Measurements from ENCODE around the gene SH2D3A. TPM values are rescaled to one million over a fixed set of nuclear protein-coding genes. Genes with fewer than 3 reads are reported as not detected.

SH2D3A gene
- total RNA-seq, 2 experiments from 2014 or later, result 39.2 to 41.3 TPM

DNA sequence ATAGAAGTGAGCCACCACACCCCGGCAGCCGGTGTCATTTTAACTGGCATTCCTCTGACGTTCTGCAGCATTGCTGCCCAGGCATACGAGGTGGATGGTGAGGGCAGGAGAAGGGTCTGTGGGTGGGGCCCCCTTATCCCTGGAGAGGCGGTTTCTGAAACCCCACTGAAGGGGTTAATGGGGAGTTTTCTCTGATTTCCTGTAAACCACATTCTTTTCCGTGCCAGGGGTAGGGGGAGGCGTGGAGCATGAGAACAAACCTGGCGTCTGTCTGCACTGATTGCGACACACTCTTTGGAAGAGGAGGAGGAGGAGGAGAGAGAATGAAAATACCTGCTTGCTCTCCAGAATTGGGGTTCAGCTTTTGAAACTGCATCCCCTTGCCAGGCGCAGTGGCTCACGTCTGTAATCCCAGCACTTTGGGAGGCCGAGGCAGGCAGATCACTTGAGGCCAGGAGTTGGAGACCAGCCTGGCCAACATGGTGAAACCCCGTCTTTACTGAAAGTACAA is 44.1 kb downstream of the SH2D3A start:
- no peak for ATAC-seq (ENCODE audit: poor library complexity)

DNA sequence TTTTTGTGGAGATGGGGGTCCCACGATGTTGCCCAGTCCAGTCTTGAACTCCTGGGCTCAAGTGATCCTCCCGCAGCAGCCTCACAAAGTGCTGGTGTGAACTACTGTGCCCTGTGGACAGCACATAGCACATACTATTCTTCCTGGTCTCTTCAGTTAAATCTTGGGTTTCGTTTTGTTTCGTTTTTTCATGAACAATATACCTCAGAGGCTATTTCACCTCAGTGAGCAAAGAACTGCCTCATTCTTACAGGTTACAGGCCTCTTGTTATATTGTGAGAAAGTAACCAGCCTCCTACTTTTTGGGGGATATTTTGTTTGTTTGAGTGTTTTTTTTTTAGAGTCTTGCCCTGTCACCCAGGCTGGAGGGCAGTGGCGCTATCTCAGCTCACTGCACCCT is 45.5 kb downstream of the SH2D3A start:
- H3K4me3 Mint-ChIP-seq, result no peak overlapping the region
- intact Hi-C loops (cut with DNase I, micrococcal nuclease), result loop anchor here in 1 of 2 experiments (5.0 kb wide), 1 partner anchor 74 kb away; no protein-coding TSS in a partner anchor
- POLR2A ChIA-PET, result no interaction called here
- no peaks in the 10 kb centered on the region for H3K9me3 ChIP-seq (ENCODE audit: control insufficient read depth in 1 of 2, insufficient read depth in 1 of 2, low read length in 2 of 2)
- CTCF ChIA-PET, result no interaction called here
- peaks cover 14% of the 10 kb centered on the region for H3K4me1 ChIP-seq (ENCODE audit: insufficient read depth, low read length)
- TF ChIP-seq, protein P1, sequence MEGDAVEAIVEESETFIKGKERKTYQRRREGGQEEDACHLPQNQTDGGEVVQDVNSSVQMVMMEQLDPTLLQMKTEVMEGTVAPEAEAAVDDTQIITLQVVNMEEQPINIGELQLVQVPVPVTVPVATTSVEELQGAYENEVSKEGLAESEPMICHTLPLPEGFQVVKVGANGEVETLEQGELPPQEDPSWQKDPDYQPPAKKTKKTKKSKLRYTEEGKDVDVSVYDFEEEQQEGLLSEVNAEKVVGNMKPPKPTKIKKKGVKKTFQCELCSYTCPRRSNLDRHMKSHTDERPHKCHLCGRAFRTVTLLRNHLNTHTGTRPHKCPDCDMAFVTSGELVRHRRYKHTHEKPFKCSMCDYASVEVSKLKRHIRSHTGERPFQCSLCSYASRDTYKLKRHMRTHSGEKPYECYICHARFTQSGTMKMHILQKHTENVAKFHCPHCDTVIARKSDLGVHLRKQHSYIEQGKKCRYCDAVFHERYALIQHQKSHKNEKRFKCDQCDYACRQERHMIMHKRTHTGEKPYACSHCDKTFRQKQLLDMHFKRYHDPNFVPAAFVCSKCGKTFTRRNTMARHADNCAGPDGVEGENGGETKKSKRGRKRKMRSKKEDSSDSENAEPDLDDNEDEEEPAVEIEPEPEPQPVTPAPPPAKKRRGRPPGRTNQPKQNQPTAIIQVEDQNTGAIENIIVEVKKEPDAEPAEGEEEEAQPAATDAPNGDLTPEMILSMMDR (IDR thresholded peaks at IDR 0.05), result no peak
- ATAC-seq (ENCODE audit: poor library complexity), result no peak
- H3K9me3 Mint-ChIP-seq, result no peaks in the 10 kb centered on the region
- H3K27ac Mint-ChIP-seq, result no peak overlapping the region
- peaks cover 5% of the 10 kb centered on the region for H3K4me1 Mint-ChIP-seq (ENCODE audit: low read depth)
- H3K4me3 ChIP-seq (ENCODE audit: low read length), result no peak overlapping the region
- H3K27ac ChIP-seq (ENCODE audit: low read depth in 1 of 2, low read length in 2 of 2), result no peak overlapping the region
- H3K27me3 Mint-ChIP-seq, result peaks cover under 1% of the 10 kb centered on the region
- DNase-seq, result no peak
- no peaks in the 10 kb centered on the region for H3K27me3 ChIP-seq (ENCODE audit: control insufficient read depth in 1 of 2, insufficient read depth in 2 of 2, low read length in 2 of 2)
- H3K36me3 Mint-ChIP-seq (ENCODE audit: low read depth), result no peaks in the 10 kb centered on the region
- no peaks in the 10 kb centered on the region for H3K36me3 ChIP-seq (ENCODE audit: insufficient read depth, low read length)

More for the DNA sequence above, 44.1 kb downstream of the SH2D3A start:
- H3K27me3 ChIP-seq (ENCODE audit: control insufficient read depth in 1 of 2, insufficient read depth in 2 of 2, low read length in 2 of 2), result no peaks in the 10 kb centered on the region
- H3K36me3 ChIP-seq (ENCODE audit: insufficient read depth, low read length), result no peaks in the 10 kb centered on the region
- intact Hi-C loops (cut with DNase I, micrococcal nuclease), result loop anchor here in 1 of 2 experiments (5.0 kb wide), 1 partner anchor 76 kb away; no protein-coding TSS in a partner anchor
- H3K9me3 Mint-ChIP-seq, result no peaks in the 10 kb centered on the region
- H3K4me1 Mint-ChIP-seq (ENCODE audit: low read depth), result peaks cover 4% of the 10 kb centered on the region
- POLR2A ChIA-PET, result no interaction called here
- H3K27ac Mint-ChIP-seq, result no peak overlapping the region
- H3K27ac ChIP-seq (ENCODE audit: low read depth in 1 of 2, low read length in 2 of 2), result no peak overlapping the region
- TF ChIP-seq, protein P1 (IDR thresholded peaks at IDR 0.05), result no peak
- DNase-seq, result no peak
- no peaks in the 10 kb centered on the region for H3K27me3 Mint-ChIP-seq
- no peak overlapping the region for H3K4me3 ChIP-seq (ENCODE audit: low read length)
- no peaks in the 10 kb centered on the region for H3K9me3 ChIP-seq (ENCODE audit: control insufficient read depth in 1 of 2, insufficient read depth in 1 of 2, low read length in 2 of 2)
- H3K4me1 ChIP-seq (ENCODE audit: insufficient read depth, low read length), result peaks cover 14% of the 10 kb centered on the region
- no peak overlapping the region for H3K4me3 Mint-ChIP-seq
- CTCF ChIA-PET, result no interaction called here
- no peaks in the 10 kb centered on the region for H3K36me3 Mint-ChIP-seq (ENCODE audit: low read depth)

DNA sequence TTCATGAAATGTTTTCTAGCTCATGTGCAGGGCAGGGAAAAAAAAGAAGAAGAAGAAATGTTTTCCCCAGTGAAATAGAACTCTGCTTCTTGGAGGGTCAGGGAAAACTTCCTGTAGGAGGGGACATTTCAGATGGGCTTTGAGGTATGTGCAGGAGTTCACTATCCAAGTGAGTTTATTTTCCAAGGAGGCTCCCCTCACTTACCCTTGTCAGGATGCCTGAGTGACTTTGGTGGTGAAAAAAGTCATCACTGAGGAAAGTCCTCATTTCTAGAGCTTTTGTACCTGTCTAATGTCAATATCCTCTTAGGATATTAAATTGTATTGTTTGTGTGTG is 46.1 kb downstream of the SH2D3A start:
- peaks cover 8% of the 10 kb centered on the region for H3K4me1 Mint-ChIP-seq (ENCODE audit: low read depth)

More for the DNA sequence above, 46.1 kb downstream of the SH2D3A start:
- no peaks in the 10 kb centered on the region for H3K27me3 ChIP-seq (ENCODE audit: control insufficient read depth in 1 of 2, insufficient read depth in 2 of 2, low read length in 2 of 2)
- peaks cover 14% of the 10 kb centered on the region for H3K4me1 ChIP-seq (ENCODE audit: insufficient read depth, low read length)
- no peaks in the 10 kb centered on the region for H3K36me3 ChIP-seq (ENCODE audit: insufficient read depth, low read length)
- H3K27ac Mint-ChIP-seq, result no peak overlapping the region
- no peaks in the 10 kb centered on the region for H3K36me3 Mint-ChIP-seq (ENCODE audit: low read depth)
- TF ChIP-seq, protein P1 (IDR thresholded peaks at IDR 0.05), result no peak
- CTCF ChIA-PET, result no interaction called here
- ATAC-seq (ENCODE audit: poor library complexity) (no peak), DNase-seq (no peak)
- H3K27me3 Mint-ChIP-seq, result peaks cover 4% of the 10 kb centered on the region
- intact Hi-C loops (cut with DNase I, micrococcal nuclease), result loop anchor here in 1 of 2 experiments (5.0 kb wide), 1 partner anchor 74 kb away; no protein-coding TSS in a partner anchor
- POLR2A ChIA-PET, result no interaction called here
- no peak overlapping the region for H3K27ac ChIP-seq (ENCODE audit: low read depth in 1 of 2, low read length in 2 of 2)
- no peak overlapping the region for H3K4me3 Mint-ChIP-seq
- no peak overlapping the region for H3K4me3 ChIP-seq (ENCODE audit: low read length)
- H3K9me3 Mint-ChIP-seq, result no peaks in the 10 kb centered on the region
- H3K9me3 ChIP-seq (ENCODE audit: control insufficient read depth in 1 of 2, insufficient read depth in 1 of 2, low read length in 2 of 2), result no peaks in the 10 kb centered on the region
